Measurements from ENCODE around the gene TOB1.

The TOB1 gene

GRCh38 chr17:50853015-50853615 lies 13.0 kb downstream of the TOB1 start:
- no peak for TF ChIP-seq CTCF (conservative IDR thresholded peaks at IDR 0.05; ENCODE audit: low read length)
- no peak for DNase-seq (ENCODE audit: low read depth)
- H3K4me3 ChIP-seq (ENCODE audit: low read length) = no peak overlapping the region

DNA sequence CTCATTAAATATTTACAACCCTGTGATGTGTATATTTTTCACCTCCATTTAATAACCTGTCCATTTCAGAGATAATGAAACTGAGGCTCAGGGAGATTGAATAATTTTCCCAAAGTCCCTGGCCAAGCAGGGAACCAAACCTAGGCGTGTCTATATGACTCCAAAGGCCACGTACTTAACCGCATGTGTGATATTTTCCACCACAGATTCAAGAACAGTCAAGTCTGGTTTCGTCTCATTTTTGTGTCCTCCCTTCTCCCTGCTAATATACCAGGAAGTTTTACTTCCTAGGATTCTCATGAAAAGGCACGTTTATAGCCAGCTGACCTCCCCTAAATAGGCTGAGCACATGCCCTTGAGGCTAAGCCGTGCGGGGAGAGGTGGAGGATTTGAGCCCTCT lies 15.5 kb downstream of the TOB1 start:
- no peak for TF ChIP-seq CTCF (conservative IDR thresholded peaks at IDR 0.05; ENCODE audit: low read length)
- no peak for DNase-seq (ENCODE audit: low read depth)

DNA sequence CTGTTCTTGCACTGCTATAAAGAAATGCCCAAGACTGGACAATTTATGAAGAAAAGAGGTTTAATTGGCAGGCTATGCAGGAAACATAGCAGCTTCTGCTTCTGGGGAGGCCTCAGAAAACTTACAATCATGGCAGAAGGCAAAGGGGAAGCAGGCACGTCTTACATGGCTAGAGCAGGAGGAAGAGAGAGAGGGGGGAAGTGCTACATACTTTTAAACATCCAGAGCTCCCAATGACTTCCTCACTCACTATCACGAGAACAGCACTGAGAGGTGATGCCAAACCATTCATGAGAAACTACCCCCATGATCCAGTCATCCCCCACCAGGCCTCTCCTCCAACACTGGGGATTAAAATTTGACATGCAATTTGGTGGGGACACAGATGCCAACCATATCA lies 17.4 kb downstream of the TOB1 start:
- no peak for TF ChIP-seq CTCF (conservative IDR thresholded peaks at IDR 0.05; ENCODE audit: low read length)
- no peak overlapping the region for H3K4me3 ChIP-seq (ENCODE audit: low read length)
- DNase-seq (ENCODE audit: low read depth) = no peak

More for the DNA sequence above, 15.5 kb downstream of the TOB1 start:
- H3K4me3 ChIP-seq (ENCODE audit: low read length) = no peak overlapping the region

- no peak for TF ChIP-seq CTCF (conservative IDR thresholded peaks at IDR 0.05; ENCODE audit: low read length)
- no peak for DNase-seq (ENCODE audit: low read depth)
- no peak overlapping the region for H3K4me3 ChIP-seq (ENCODE audit: low read length)
Observed at GRCh38 chr17:50848039-50848438, 18.1 kb downstream of the TOB1 start.

DNA sequence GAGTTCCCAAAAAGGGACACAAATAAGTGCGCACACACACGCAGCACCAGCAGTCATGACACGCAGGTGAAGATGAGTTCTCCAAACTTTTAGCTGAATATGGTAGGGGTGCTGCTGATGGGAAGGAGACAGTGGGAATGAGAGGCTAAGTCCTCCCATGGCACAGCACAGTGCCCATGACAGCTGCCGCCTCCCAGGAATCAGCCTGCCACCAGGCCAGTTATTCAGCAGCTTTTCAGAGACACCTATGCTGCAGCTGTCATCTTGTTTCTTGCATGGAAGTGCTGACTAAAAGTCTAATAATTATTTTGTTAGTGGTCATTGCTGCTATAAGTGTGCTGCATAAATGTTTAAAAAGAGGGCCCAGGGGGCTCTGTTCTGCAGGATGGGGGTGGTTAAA lies 18.6 kb downstream of the TOB1 start:
- H3K4me3 ChIP-seq (ENCODE audit: low read length) = no peak overlapping the region
- TF ChIP-seq CTCF (conservative IDR thresholded peaks at IDR 0.05; ENCODE audit: low read length) = no peak
- DNase-seq (ENCODE audit: low read depth) = no peak

DNA sequence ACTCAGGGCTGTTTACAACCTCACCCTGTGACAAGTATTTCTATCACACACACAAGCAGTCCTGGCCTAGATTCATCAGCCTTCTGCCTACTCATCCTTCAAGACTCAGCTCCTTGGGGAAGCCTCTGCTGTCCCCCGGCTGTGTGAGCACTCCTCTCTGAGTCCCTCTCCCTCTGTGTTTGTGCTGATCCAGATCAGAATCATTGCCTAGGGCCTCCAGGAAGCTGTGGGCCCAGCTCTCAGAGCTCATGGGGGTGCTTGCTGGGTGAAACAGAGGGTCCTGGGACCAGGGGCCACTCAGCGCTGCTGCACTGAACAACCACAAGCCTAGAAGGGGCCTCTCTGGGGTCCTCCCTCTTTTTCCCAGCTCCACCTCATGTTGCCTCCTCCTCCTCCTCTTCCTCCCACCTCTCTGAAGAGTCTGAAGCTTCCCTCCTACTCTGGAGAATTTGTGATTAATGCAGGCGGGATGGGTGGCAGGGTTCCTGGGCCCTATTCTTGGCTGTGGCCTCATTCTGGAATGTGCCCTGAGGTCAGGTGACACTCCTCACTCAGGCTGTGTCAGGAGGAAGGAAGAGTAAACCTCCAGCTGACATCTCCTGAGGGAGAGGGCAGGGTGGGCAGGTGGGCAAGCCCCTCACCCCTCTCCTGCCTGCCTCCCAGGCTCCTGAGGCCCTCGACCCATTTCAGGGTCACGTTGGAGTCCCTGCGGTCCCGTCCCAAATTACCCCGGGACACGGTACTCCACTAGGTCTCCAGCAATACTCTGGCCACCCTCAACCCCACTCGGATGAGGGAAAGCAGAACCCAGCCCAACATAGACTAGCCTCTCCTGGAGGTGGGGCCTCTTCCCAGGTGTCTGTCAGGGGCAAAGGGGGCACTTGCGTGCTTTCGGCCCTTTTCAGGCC lies 20.7 kb downstream of the TOB1 start:
- DNase-seq (ENCODE audit: low read depth) = peak; percentile 61
- H3K4me3 ChIP-seq (ENCODE audit: low read length) = no peak overlapping the region
- no peak for TF ChIP-seq CTCF (conservative IDR thresholded peaks at IDR 0.05; ENCODE audit: low read length)

Measured in AG10803 (cell line).